HCT116 (cell line): Measurements from ENCODE around the gene PATZ1. TPM values are rescaled to one million over a fixed set of nuclear protein-coding genes. Genes with fewer than 3 reads are reported as not detected.

ENCODE experiments used
- ATAC-seq: fragments of 200-7000 bp; cut with Tn5 transposase; 2 replicates; pipeline ENCODE4 v1.9.1; 2020; ENCODE audit warnings: mild to moderate bottlenecking, moderate library complexity
- BruUV-seq: library from RNA; stranded (reverse); fragments of 400-500 nt; replicated peaks from 2 replicates; lab custom pipeline; 2021; lab: Mats Ljungman, UMichigan
- CTCF ChIA-PET: fragments of 300-600 bp; sonication (Branson Sonifier 250); formaldehyde crosslinking; loops from one replicate; lab custom pipeline; 2021; ENCODE audit warnings: antibody characterized with exemption; lab: Charles Lee
- POLR2A ChIA-PET: fragments of 300-600, 350-600 bp; sonication (Branson Sonifier 250); formaldehyde crosslinking; loops from one replicate; lab custom pipeline; 2021; ENCODE audit warnings: antibody characterized with exemption; lab: Charles Lee
- RAD21 ChIA-PET, 2 experiments: fragments of 300-600 bp; sonication (Branson Sonifier 250); formaldehyde crosslinking; loops; one replicate each; lab custom pipeline; 2023; ENCODE audit warnings: low total read pairs in 2 of 2; ENCODE audit not compliant: uncharacterized antibody in 2 of 2, unreplicated experiment in 2 of 2, low non-redundant PET in 1 of 2; lab: Charles Lee
- DNase-seq: peaks from one replicate; pipeline ENCODE4 v3.0.0-alpha.2; 2010; ENCODE audit warnings: low read depth, low spot score
- H2AFZ ChIP-seq: fragments of 200-600 bp; shearing (Covaris generic), sonication (generic); 2 replicates; pipeline ENCODE4 v1.6.1; 2017; ENCODE audit warnings: low read depth, mixed run types, mixed read lengths, antibody characterized with exemption, low read length; ENCODE audit not compliant: poor library complexity, severe bottlenecking
- H3K27ac ChIP-seq: 2 replicates; pipeline ENCODE4 v1.5.1; 2012; ENCODE audit warnings: low read depth, low read length
- H3K27me3 ChIP-seq: fragments of 200-600 bp; sonication (generic); 2 replicates; pipeline ENCODE4 v1.6.1; 2016; ENCODE audit warnings: mixed run types, low read length, mixed read lengths; ENCODE audit not compliant: insufficient read depth
- H3K36me3 ChIP-seq, 2 experiments: fragments of 200-500 bp in 1 of 2; fragments of 200-600 bp in 1 of 2; sonication (Bioruptor generic) in 1 of 2; sonication (generic) in 1 of 2; 2 replicates each; pipeline versions ENCODE4 v1.5.1 to v1.6.1; 2014 to 2016; ENCODE audit warnings: low read length in 2 of 2, inconsistent platforms in 1 of 2, mixed read lengths in 1 of 2, mixed run types in 1 of 2; ENCODE audit not compliant: insufficient read depth in 2 of 2, control insufficient read depth in 1 of 2
- H3K4me1 ChIP-seq, 2 experiments: fragments of 200-600 bp in 1 of 2; sonication (generic) in 1 of 2; 2 replicates each; pipeline versions ENCODE4 v1.5.1 to v1.6.1; 2012 to 2017; ENCODE audit warnings: low read length in 2 of 2, inconsistent platforms in 1 of 2, mild to moderate bottlenecking in 1 of 2, mixed read lengths in 1 of 2, mixed run types in 1 of 2, moderate library complexity in 1 of 2; ENCODE audit not compliant: insufficient read depth in 2 of 2, control insufficient read depth in 1 of 2
- H3K4me2 ChIP-seq: fragments of 200-600 bp; sonication (generic); 2 replicates; pipeline ENCODE4 v1.6.1; 2017; ENCODE audit warnings: mixed run types, low read length, mixed read lengths
- H3K4me3 ChIP-seq, 2 experiments: fragments of 200-600 bp in 1 of 2; sonication (generic) in 1 of 2; replicated peaks in 1 of 2; 2 replicates each; pipeline ENCODE4 v1.5.1; 2011 to 2016; ENCODE audit warnings: low read length in 2 of 2, control low read depth in 1 of 2, low read depth in 1 of 2, mild to moderate bottlenecking in 1 of 2, mixed read lengths in 1 of 2, mixed run types in 1 of 2
- H3K79me2 ChIP-seq: fragments of 200-600 bp; sonication (generic); 2 replicates; pipeline ENCODE4 v1.6.1; 2017; ENCODE audit warnings: mild to moderate bottlenecking, mixed run types, low read length, moderate library complexity, mixed read lengths; ENCODE audit not compliant: insufficient read depth
- H3K9ac ChIP-seq: fragments of 200-600 bp; sonication (generic); 2 replicates; pipeline ENCODE4 v1.6.1; 2016; ENCODE audit warnings: low read length, mixed read lengths
- H3K9me2 ChIP-seq: fragments of 200-600 bp; sonication (generic), shearing (Covaris generic); 2 replicates; pipeline ENCODE4 v1.6.1; 2017; ENCODE audit warnings: mixed run types, mild to moderate bottlenecking, moderate library complexity; ENCODE audit not compliant: insufficient read depth
- H3K9me3 ChIP-seq, 2 experiments: fragments of 200-500 bp in 1 of 2; fragments of 200-600 bp in 1 of 2; sonication (Bioruptor generic) in 1 of 2; sonication (generic) in 1 of 2; 2 replicates each; pipeline ENCODE4 v1.6.1; 2014 to 2017; ENCODE audit warnings: low read length in 2 of 2, mixed read lengths in 2 of 2, inconsistent platforms in 1 of 2, low read depth in 1 of 2, mild to moderate bottlenecking in 1 of 2, mixed run types in 1 of 2, moderate library complexity in 1 of 2; ENCODE audit not compliant: control insufficient read depth in 1 of 2, insufficient read depth in 1 of 2
- H4K20me1 ChIP-seq: fragments of 200-600 bp; sonication (generic), shearing (Covaris generic); 2 replicates; pipeline ENCODE4 v1.6.1; 2017; ENCODE audit warnings: mixed run types, mild to moderate bottlenecking, moderate library complexity; ENCODE audit not compliant: insufficient read depth
- ELF1 ChIP-seq: IDR thresholded peaks from 2 replicates; pipeline ENCODE4 v1.6.1; 2012; ENCODE audit warnings: low read depth, borderline replicate concordance
- EZH2 ChIP-seq: fragments of 200-600 bp; sonication (generic); IDR thresholded peaks from 2 replicates; pipeline ENCODE4 v1.6.1; 2017; ENCODE audit warnings: antibody characterized with exemption, mixed run types
- RAD21 ChIP-seq: IDR thresholded peaks from 2 replicates; pipeline ENCODE4 v1.6.1; 2012; ENCODE audit warnings: low read depth, mild to moderate bottlenecking
- SP1 ChIP-seq: IDR thresholded peaks from 2 replicates; pipeline ENCODE4 v1.6.1; 2012; ENCODE audit warnings: low read depth
- TCF7L2 ChIP-seq: IDR thresholded peaks from 2 replicates; pipeline ENCODE4 v1.7.0; 2011; ENCODE audit warnings: borderline replicate concordance, inconsistent platforms; ENCODE audit not compliant: insufficient read depth, insufficient read length; ENCODE audit errors: extremely low read depth
- YY1 ChIP-seq: IDR thresholded peaks from 2 replicates; pipeline ENCODE4 v1.6.1; 2011; ENCODE audit warnings: low read length, low read depth, moderate library complexity, mild to moderate bottlenecking; ENCODE audit not compliant: insufficient replicate concordance; ENCODE audit errors: extremely low read depth
- ZFX ChIP-seq: fragments of 450-650 bp; IDR thresholded peaks from 2 replicates; pipeline ENCODE4 v1.6.1; 2017
- ZNF274 ChIP-seq: fragments of 200-500 bp; sonication (Bioruptor generic); IDR thresholded peaks from 2 replicates; pipeline ENCODE4 v1.6.1; 2014; ENCODE audit warnings: mild to moderate bottlenecking, low read depth, low read length, inconsistent platforms
- intact Hi-C: fragments of 100-400 bp; cut with micrococcal nuclease; formaldehyde crosslinking; loops from 2 replicates; pipeline ENCODE4 v1.10.0; 2022
- total RNA-seq: library from RNA; stranded (reverse); gene quantifications from one replicate; pipeline ENCODE4 v1.2.1, GENCODE V29; 2021; ENCODE audit not compliant: unreplicated experiment
- TF ChIP-seq, protein P1 (sequence below): IDR thresholded peaks from 2 replicates; pipeline ENCODE4 v1.6.1; 2012; ENCODE audit warnings: low read depth
- TF ChIP-seq, protein P2 (sequence below): IDR thresholded peaks from 2 replicates; pipeline ENCODE4 v1.6.1; 2012

Gene PATZ1
- total RNA-seq, 1 experiment from 2014 or later = 30.6 TPM

DNA sequence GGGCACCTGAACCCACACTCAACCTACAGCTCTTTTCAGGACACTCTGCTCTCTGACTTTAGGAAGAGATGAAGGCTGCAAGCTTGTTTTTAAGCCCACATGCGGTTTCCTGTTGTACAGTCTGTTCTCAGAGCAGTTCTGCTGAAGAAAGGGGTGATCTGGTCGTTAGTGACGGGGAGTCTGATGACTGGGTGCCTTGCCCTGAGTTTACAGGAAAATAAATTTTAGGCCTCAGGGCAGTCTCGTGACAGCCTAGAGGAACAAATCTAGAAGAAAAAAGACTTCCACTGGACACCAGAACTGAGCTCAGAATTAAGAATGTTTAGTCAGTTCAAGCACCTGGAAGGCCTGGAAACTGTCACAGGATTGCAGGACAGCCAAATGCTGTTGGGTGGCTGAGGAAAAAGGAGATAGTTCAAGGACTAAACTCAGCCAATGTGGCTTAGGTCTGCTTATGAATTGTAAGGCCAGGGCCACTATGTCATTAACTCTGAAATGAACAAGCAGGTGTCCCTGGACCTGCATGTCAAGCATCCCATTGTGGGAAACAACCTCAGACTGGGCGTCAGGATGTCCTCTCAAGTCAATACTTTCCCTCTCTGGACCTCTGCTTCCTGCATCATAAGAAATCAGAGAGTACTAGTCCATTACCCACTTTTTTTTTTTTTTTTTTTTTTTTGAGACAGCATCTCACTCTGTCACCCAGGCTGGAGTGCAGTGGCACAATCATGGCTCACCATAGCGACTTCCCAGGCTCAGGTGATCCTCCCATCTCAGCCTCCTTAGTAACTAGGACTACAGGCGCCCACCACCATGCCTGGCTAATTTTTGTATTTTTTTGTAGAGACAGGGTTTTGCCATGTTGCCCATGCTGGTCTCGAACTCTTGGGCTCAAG lies 59.5 kb downstream of the PATZ1 start (continued):
- TF ChIP-seq, protein P1, sequence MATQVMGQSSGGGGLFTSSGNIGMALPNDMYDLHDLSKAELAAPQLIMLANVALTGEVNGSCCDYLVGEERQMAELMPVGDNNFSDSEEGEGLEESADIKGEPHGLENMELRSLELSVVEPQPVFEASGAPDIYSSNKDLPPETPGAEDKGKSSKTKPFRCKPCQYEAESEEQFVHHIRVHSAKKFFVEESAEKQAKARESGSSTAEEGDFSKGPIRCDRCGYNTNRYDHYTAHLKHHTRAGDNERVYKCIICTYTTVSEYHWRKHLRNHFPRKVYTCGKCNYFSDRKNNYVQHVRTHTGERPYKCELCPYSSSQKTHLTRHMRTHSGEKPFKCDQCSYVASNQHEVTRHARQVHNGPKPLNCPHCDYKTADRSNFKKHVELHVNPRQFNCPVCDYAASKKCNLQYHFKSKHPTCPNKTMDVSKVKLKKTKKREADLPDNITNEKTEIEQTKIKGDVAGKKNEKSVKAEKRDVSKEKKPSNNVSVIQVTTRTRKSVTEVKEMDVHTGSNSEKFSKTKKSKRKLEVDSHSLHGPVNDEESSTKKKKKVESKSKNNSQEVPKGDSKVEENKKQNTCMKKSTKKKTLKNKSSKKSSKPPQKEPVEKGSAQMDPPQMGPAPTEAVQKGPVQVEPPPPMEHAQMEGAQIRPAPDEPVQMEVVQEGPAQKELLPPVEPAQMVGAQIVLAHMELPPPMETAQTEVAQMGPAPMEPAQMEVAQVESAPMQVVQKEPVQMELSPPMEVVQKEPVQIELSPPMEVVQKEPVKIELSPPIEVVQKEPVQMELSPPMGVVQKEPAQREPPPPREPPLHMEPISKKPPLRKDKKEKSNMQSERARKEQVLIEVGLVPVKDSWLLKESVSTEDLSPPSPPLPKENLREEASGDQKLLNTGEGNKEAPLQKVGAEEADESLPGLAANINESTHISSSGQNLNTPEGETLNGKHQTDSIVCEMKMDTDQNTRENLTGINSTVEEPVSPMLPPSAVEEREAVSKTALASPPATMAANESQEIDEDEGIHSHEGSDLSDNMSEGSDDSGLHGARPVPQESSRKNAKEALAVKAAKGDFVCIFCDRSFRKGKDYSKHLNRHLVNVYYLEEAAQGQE = no peak

DNA sequence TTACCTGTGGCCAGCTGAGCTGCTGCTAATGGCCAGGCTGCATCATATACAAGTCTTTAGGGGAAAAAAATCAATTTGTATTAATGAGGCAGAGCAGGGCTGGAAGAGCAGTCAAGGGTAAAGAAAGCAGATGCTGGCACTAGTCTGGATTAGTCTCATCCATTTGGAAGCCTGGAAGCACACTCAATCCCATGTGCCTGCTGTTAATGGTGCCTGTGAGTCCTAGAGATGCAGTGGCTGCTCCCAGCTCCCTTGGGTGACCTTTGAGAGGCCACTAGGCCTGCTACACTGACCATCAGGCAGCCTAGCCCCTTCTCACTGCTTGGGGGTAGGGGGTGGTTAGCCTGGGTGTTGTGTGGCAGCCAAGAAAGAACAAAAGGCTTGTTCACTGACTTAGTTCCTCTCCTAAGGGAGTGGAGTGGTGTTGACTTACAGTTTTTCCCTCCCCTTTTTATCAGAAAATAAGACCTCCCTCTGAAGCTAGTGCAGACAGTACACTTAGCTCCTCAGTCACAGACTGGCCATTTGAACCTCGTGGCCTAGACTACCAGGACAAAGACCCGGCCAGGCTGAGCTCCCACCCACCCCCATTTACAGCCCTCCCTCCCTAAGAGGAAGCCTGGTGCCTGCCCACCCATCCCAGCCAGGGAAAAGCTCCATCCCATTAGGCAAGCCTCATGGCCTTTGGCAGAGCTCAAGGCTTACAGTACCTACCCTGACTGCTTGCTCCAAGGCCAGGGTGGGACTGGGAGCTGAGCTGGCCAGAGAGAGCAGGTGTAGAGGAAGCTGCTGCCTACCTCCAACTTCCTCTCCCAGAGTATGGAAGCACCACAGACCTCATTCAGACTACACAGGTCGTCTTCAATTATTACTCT lies 61.6 kb downstream of the PATZ1 start:
- H3K4me2 ChIP-seq = no peak overlapping the region
- ATAC-seq (no peak), DNase-seq (no peak)
- no peaks in the 10 kb centered on the region for H3K79me2 ChIP-seq
- H2AFZ ChIP-seq = no peak overlapping the region
- no peaks in the 10 kb centered on the region for H3K36me3 ChIP-seq
- no peak overlapping the region for H3K9ac ChIP-seq
- no peak overlapping the region for H3K4me3 ChIP-seq
- H3K9me3 ChIP-seq = no peaks in the 10 kb centered on the region
- intact Hi-C loops = no loop called here
- ChIA-PET CTCF (interaction anchor here (0.6 to 2.8 kb wide), 3 partner anchors 12 to 203 kb away, joined by 3 to 11 read pairs (median 3); partner anchors contain the start of gene SMTN), POLR2A (no interaction called here), RAD21 (no interaction called here)
- peaks cover 5 to 11% of the 10 kb centered on the region in 2 experiments; a peak in 3 of 4 replicates for H3K4me1 ChIP-seq
- no peaks in the 10 kb centered on the region for H3K9me2 ChIP-seq
- H3K27ac ChIP-seq = no peak overlapping the region
- no TSS peak for BruUV-seq
- no peaks in the 10 kb centered on the region for H3K27me3 ChIP-seq
- no peaks in the 10 kb centered on the region for H4K20me1 ChIP-seq
- TF ChIP-seq, protein P1 = no peak
- no peak for TF ChIP-seq RAD21
- TF ChIP-seq EZH2 = no peak
- TF ChIP-seq, protein P2, sequence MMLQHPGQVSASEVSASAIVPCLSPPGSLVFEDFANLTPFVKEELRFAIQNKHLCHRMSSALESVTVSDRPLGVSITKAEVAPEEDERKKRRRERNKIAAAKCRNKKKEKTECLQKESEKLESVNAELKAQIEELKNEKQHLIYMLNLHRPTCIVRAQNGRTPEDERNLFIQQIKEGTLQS = no peak
- TF ChIP-seq ELF1 = no peak
- TF ChIP-seq SP1 = no peak
- TF ChIP-seq TCF7L2 = no peak
- no peak for TF ChIP-seq ZFX
- no peak for TF ChIP-seq ZNF274
- TF ChIP-seq YY1 = no peak
